Peyer's patch (tissue), 4 donors: ENCODE data around the gene RHBG. TPM values are rescaled to one million over a fixed set of nuclear protein-coding genes. Genes with fewer than 3 reads are reported as not detected.

ENCODE experiments used
- DNase-seq, 3 donors: peaks; one replicate each; pipeline ENCODE4 v3.0.0-alpha.2; 2017 to 2019
- H3K27ac ChIP-seq, 4 donors: fragments of 200-600 bp; sonication (generic); one replicate each; pipeline ENCODE4 v1.5.1; 2016 to 2019
- H3K27me3 ChIP-seq, 2 donors: fragments of 200-600 bp; sonication (generic); one replicate each; pipeline ENCODE4 v1.5.1; 2019
- H3K36me3 ChIP-seq, 3 donors: fragments of 200-600 bp; sonication (generic); one replicate each; pipeline ENCODE4 v1.5.1; 2016 to 2019
- H3K4me1 ChIP-seq, 4 donors: fragments of 200-600 bp; sonication (generic); one replicate each; pipeline ENCODE4 v1.5.1; 2016 to 2019
- H3K4me3 ChIP-seq, 4 donors: fragments of 200-600 bp; sonication (generic); 1 replicate in 3 of 4; 2 replicates in 1 of 4; pipeline ENCODE4 v1.5.1; 2016 to 2019; ENCODE audit warnings: mild to moderate bottlenecking in 1 of 4
- H3K9me3 ChIP-seq, 4 donors: fragments of 200-600 bp; sonication (generic); one replicate each; pipeline ENCODE4 v1.5.1; 2016 to 2019; ENCODE audit warnings: mild to moderate bottlenecking in 1 of 4
- POLR2A ChIP-seq, 2 donors: fragments of 450-650 bp; IDR thresholded peaks; one replicate each; pipeline ENCODE4 v1.5.1; 2017; ENCODE audit warnings: antibody characterized with exemption in 2 of 2, mild to moderate bottlenecking in 2 of 2, moderate library complexity in 2 of 2
- total RNA-seq, 4 donors: library from RNA; depleted of rRNA; stranded (reverse); fragments of >200 nt; gene quantifications; one replicate each; pipeline ENCODE4 v1.1.0, GENCODE V29; 2016
- TF ChIP-seq, protein P1 (sequence below), 6 experiments: fragments of 450-650 bp in 4 of 6; fragments of 200-600 bp in 2 of 6; sonication (generic) in 1 of 6; IDR thresholded peaks; one replicate each; pipeline ENCODE4 v1.5.1; 2017 to 2019; ENCODE audit warnings: antibody characterized with exemption in 6 of 6, mild to moderate bottlenecking in 3 of 6, moderate library complexity in 1 of 6

The RHBG gene
- total RNA-seq, 4 donors from 2014 or later: 3.1 TPM; not detected in 3

DNA sequence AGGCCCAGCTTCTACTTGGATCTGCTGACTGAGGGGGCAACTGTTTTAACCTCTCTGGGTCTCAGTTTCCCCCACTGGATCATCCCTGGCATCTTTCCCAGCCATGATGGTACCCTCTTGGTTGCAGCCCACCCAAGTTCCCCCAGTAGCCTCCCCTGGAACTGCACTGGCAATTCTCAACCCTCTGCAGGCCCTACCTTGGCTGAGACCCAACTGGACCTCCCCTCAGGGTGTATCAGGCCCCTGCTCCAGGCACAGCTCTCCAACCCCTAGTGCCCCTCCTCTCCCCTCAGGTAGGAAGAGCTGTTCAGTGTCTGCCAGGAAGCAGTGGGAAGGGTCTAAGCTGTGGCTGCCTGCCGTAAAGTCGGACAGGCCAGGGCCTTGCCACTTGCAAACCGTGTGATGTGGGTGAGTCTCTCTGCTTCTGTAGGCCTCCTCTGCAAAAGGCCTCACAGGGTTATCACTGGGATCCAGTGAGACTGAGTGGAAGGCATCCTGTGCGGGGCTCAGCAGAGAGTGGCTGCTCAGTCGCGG lies 32.1 kb downstream of the RHBG start:
- Histone ChIP-seq H3K4me3 (no peak overlapping the region), H3K4me1 (no peaks in the 10 kb centered on the region), H3K27me3 (no peaks in the 10 kb centered on the region), H3K9me3 (no peaks in the 10 kb centered on the region), H3K36me3 (no peaks in the 10 kb centered on the region), H3K27ac (no peak overlapping the region)
- DNase-seq: no peak
- TF ChIP-seq POLR2A (IDR thresholded peaks at IDR 0.05): no peak
- TF ChIP-seq, protein P1, sequence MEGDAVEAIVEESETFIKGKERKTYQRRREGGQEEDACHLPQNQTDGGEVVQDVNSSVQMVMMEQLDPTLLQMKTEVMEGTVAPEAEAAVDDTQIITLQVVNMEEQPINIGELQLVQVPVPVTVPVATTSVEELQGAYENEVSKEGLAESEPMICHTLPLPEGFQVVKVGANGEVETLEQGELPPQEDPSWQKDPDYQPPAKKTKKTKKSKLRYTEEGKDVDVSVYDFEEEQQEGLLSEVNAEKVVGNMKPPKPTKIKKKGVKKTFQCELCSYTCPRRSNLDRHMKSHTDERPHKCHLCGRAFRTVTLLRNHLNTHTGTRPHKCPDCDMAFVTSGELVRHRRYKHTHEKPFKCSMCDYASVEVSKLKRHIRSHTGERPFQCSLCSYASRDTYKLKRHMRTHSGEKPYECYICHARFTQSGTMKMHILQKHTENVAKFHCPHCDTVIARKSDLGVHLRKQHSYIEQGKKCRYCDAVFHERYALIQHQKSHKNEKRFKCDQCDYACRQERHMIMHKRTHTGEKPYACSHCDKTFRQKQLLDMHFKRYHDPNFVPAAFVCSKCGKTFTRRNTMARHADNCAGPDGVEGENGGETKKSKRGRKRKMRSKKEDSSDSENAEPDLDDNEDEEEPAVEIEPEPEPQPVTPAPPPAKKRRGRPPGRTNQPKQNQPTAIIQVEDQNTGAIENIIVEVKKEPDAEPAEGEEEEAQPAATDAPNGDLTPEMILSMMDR (IDR thresholded peaks at IDR 0.05): no peak

DNA sequence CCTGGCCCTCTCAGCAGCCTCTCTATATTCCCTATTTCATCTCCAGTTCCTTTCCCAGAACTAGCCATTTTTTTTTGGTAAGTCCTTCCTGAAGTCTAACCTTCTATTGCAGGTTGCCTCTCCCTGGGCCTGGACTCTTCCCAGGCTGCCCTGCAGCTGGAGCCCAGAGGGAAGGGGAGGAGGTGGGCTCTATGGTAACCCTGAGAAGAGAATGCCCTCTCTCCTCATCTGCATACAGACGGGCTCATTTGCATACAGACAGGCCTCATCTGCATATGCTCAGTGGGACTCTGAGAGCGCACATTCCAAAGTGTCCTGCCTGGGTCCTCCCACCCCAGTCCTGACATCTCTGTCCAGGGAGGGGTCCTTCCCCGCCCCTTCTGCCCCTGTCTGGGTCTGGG lies 32.7 kb downstream of the RHBG start:
- no peak for DNase-seq
- Histone ChIP-seq H3K4me1 (no peaks in the 10 kb centered on the region), H3K4me3 (no peak overlapping the region), H3K36me3 (no peaks in the 10 kb centered on the region), H3K9me3 (no peaks in the 10 kb centered on the region), H3K27ac (no peak overlapping the region), H3K27me3 (no peaks in the 10 kb centered on the region)
- TF ChIP-seq, protein P1 (IDR thresholded peaks at IDR 0.05): no peak
- no peak for TF ChIP-seq POLR2A (IDR thresholded peaks at IDR 0.05)

- Histone ChIP-seq H3K36me3 (no peaks in the 10 kb centered on the region), H3K27ac (no peak overlapping the region), H3K9me3 (no peaks in the 10 kb centered on the region), H3K4me1 (no peaks in the 10 kb centered on the region), H3K4me3 (no peak overlapping the region), H3K27me3 (no peaks in the 10 kb centered on the region)
- no peak for DNase-seq
- TF ChIP-seq, protein P1 (IDR thresholded peaks at IDR 0.05): no peak
- TF ChIP-seq POLR2A (IDR thresholded peaks at IDR 0.05): no peak
Measured at GRCh38 chr1:156402331-156403020, 33.5 kb downstream of the RHBG start.

DNA sequence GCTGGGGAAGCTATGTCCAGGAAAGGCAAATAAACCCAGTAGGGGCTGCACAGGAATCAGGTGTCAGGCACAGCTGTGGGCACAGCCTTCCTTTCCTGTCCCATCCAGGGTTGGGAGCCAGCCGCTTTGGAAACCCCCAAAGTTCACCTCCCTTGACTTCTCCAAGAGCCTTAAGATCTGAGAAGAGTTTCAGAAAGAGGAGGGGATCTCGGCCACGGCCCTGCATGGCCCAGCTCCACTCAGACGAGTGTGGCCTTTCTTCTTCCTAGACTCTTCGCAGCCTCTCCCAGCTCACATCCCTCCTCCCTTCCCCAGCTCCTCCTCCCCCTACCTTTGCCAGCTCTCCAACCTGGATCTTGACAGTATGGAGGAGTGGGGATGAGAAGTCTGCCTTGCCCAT lies 36.7 kb downstream of the RHBG start:
- DNase-seq: no peak
- Histone ChIP-seq H3K27me3 (no peaks in the 10 kb centered on the region), H3K4me3 (no peak overlapping the region), H3K4me1 (no peaks in the 10 kb centered on the region), H3K36me3 (no peaks in the 10 kb centered on the region), H3K27ac (no peak overlapping the region), H3K9me3 (no peaks in the 10 kb centered on the region)
- TF ChIP-seq POLR2A (IDR thresholded peaks at IDR 0.05): no peak
- TF ChIP-seq, protein P1 (IDR thresholded peaks at IDR 0.05): no peak

- no peaks in the 10 kb centered on the region for H3K27me3 ChIP-seq
- no peak overlapping the region for H3K27ac ChIP-seq
- H3K9me3 ChIP-seq: no peaks in the 10 kb centered on the region
- no peaks in the 10 kb centered on the region for H3K36me3 ChIP-seq
- no peak for DNase-seq
- TF ChIP-seq POLR2A (IDR thresholded peaks at IDR 0.05): no peak
- TF ChIP-seq, protein P1 (IDR thresholded peaks at IDR 0.05): no peak
- H3K4me1 ChIP-seq: no peaks in the 10 kb centered on the region
- H3K4me3 ChIP-seq: no peak overlapping the region
Measured at GRCh38 chr1:156406251-156406650, 37.2 kb downstream of the RHBG start.
